Stimulated activated naive CD8-positive, alpha-beta T cell treated with anti-CD3 and anti-CD28 coated beads, Interleukin-15, Interleukin-2, amounts not matched to agents 100 U/mL and 50 U/mL, for 24 hours (primary cell): ENCODE results near the gene PTPN11.

Source experiments
- ATAC-seq: fragments of 150-1000 bp; cut with Tn5 transposase; one replicate; pipeline ENCODE4 v1.10.0; 2021
- DNase-seq: peaks from one replicate; pipeline ENCODE4 v3.0.0; 2021

Gene PTPN11

DNA sequence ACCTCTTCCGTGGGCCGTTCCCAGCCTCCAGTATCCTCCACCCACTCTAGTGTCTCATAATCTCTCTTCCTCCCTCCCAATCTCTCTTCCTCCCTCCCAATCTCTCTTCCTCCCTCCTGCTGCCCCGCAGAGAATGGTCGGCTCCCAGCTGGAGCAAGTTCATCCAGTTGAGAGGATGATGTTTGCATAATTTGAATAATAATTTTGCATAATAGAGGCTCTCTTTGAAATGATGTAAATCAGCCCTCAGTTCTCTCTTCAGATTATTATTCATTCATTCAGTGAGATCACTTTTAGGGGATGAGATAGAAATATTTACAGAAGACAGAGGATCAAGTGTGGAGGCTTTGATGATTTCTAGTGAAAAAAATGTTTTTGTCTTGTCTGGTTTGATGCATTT, 125.0 kb downstream of the PTPN11 start:
- DNase-seq: no peak

DNA sequence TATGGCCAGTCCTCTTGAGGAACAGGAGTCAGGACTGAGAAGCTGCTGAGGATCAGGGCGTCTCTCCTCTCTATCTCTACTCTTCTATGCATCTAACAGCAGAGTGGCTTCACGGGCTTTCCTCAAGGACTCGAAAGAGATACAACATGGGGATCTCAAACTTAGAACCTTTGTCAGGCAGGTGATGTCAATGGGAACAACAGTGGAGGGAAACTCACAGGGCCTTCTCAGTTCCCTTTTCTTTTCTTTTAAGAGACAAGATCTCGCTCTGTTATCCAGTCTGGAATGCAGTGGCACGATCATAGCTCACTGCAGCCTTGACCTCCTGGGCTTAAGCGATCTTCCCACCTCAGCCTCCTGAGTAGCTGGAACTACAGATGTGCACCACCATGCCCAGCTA, 127.6 kb downstream of the PTPN11 start:
- no peak for DNase-seq

More for the DNA sequence above, 125.0 kb downstream of the PTPN11 start:
- no peak for ATAC-seq

DNA sequence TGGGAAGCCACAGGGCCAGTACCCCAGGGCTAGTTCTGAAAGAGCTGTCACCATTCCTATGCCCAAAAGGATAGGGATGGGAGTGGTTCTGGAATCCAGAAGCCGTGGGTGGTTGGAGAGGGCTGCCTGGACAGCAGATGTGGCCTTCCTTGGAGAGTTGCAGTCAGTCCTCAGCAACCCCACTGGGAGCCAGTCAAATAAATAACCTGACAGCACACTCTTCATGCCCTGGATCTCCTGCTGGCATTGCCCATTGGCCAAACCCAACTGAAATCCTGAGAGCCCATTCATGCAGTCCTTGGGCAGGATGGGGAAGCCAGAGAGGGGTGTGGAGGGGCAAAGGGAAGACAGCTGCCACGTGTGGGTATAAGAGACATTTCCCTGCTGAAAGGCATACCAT, 128.2 kb downstream of the PTPN11 start:
- DNase-seq: no peak
- no peak for ATAC-seq

More for the DNA sequence above, 127.6 kb downstream of the PTPN11 start:
- no peak for ATAC-seq

DNA sequence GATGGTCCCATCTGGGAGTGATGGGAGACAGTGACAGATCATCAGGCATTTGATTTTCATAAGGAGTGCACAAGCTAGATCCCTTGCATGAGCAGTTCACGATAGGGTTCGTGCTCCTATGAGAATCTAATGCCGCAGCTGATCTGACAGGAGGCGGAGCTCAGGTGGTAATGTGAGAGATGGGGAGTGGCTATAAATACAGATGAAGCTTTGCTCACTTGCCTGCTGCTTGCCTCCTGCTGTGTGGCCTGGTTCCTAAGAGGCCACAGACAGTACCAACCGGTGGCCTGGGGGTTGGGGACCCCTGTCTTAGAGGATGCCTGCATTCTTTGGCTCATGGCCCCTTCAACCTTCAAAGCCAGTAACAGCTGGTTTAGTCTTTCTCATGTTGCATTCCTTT, 130.3 kb downstream of the PTPN11 start:
- no peak for DNase-seq

DNA sequence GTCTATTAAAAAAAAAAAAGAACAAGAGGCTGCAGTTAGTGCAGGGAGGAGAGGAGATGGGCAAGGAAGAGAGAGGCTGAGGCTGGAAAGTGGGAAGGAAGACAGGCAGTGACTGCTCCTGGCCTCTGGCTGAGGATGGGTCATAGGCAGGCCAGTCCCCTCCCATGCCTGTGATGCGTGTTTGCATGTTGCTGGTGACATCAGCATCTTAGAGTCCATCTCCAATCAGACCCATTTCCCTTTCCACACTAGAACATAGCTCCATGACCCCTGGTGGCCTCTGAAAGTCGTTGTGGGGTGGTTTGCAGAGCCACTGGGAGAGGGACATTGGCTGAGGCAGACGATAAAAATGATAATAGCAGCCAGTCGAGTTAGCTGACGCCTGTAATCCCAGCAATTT, 132.9 kb downstream of the PTPN11 start:
- DNase-seq (no peak), ATAC-seq (no peak)

More for the DNA sequence above, 130.3 kb downstream of the PTPN11 start:
- no peak for ATAC-seq

DNA sequence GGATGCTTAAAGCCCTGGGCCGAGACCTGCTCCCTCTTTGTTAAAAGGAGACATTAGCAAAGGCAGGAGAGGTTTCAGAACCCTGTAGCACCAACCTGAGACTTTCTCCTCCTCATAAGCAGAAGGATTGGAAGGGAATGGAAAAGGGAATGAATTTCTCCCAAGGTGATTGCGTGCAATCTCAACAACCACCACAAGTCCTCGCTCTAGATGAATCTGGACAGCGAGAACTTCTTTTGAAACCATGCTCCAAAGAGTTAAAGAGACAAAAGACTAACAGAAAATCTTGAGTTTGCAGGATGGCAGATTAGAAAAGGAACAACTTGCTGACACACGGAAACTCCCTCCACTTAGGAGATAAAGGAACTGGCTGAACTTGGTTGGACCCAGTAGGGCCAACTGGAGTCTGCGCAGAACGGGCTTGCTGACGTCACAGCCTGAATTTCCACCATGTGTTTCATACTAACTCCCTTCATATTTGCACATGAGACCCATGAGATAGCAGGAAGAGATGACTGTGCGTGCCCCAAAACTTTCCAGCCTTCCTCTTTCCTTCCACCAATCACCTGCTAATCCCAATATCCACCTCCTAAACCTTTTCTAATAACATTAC, 137.0 kb downstream of the PTPN11 start:
- DNase-seq (no peak), ATAC-seq (no peak)

DNA sequence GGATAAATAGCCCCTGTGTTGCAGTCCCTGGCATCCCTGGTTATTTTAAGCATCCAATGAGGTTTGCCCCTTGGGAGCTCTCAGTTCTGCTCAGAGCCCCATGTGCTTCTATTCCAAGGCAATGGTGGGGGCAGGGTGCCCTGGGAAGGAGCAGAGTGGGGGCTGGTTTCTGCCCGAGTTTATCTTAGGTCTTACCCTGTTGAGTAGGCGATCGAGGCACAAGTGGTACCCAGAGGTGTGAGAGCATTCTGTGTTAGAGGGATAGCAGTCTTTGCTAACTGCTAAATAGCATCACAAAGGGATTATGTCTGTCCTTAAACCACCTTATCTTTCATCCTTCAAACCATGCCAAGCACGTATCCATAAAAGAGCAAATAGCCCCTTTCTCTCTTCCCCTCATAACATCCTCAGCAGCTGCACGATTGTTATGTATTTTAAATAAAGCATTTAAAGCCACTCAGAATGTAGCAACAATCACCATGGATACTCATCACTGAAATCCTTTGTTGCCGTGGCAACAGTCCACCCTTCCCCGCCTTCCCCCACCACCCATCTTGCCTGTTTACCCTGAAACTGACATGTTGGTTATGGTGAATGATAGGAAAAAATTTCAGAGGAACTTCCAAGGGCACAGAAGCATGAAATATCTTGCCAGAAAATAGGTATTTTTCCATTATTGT, 139.3 kb downstream of the PTPN11 start:
- ATAC-seq: no peak
- DNase-seq: no peak
